Esophagus squamous epithelium (tissue), 5 donors: ENCODE results near the gene ARMH1. TPM values are rescaled to one million over a fixed set of nuclear protein-coding genes. Genes with fewer than 3 reads are reported as not detected.

ENCODE experiments used
- DNase-seq: peaks from one replicate; lab custom pipeline; 2025; lab: John Stamatoyannopoulos, UW
- H3K27ac ChIP-seq, 4 donors: fragments of 200-600 bp; sonication (generic); one replicate each; pipeline ENCODE4 v1.5.1; 2016 to 2019; ENCODE audit warnings: mild to moderate bottlenecking in 1 of 4
- H3K27me3 ChIP-seq, 4 donors: fragments of 200-600 bp; sonication (generic); 1 replicate in 3 of 4; 2 replicates in 1 of 4; pipeline versions ENCODE4 v1.5.1 to v1.6.0; 2017 to 2021; ENCODE audit warnings: antibody characterized with exemption in 1 of 4
- H3K36me3 ChIP-seq, 3 donors: fragments of 200-600 bp; sonication (generic); one replicate each; pipeline ENCODE4 v1.5.1; 2016 to 2019
- H3K4me1 ChIP-seq, 3 donors: fragments of 200-600 bp; sonication (generic); one replicate each; pipeline ENCODE4 v1.5.1; 2017 to 2019
- H3K4me3 ChIP-seq, 4 donors: fragments of 200-600 bp; sonication (generic); 1 replicate in 3 of 4; 2 replicates in 1 of 4; pipeline ENCODE4 v1.5.1; 2016 to 2019; ENCODE audit warnings: mild to moderate bottlenecking in 2 of 4, moderate library complexity in 1 of 4
- H3K9me3 ChIP-seq, 3 donors: fragments of 200-600 bp; sonication (generic); one replicate each; pipeline ENCODE4 v1.5.1; 2016 to 2019
- POLR2A ChIP-seq, 4 donors: fragments of 450-650 bp; IDR thresholded peaks; one replicate each; pipeline ENCODE4 v1.6.1; 2017; ENCODE audit warnings: antibody characterized with exemption in 4 of 4, mild to moderate bottlenecking in 4 of 4, moderate library complexity in 3 of 4
- WGBS, 2 donors: methylation state at CpG; one replicate each; pipeline ENCODE4 v1.1.5; 2018; 5-methylcytosine and 5-hydroxymethylcytosine counted together
- intact Hi-C: fragments of 100-400 bp; cut with DNase I; formaldehyde crosslinking; loops from one replicate; pipeline ENCODE4 v1.15.0; 2022
- total RNA-seq, 4 donors: library from RNA; depleted of rRNA; stranded (reverse); fragments of >200 nt; gene quantifications; one replicate each; pipeline ENCODE4 v1.1.0, GENCODE V29; 2016
- TF ChIP-seq, protein P1 (sequence below), 6 experiments: fragments of 450-650 bp in 4 of 6; fragments of 200-600 bp in 2 of 6; sonication (generic) in 2 of 6; IDR thresholded peaks; one replicate each; pipeline ENCODE4 v1.5.1; 2016 to 2019; ENCODE audit warnings: antibody characterized with exemption in 6 of 6, mild to moderate bottlenecking in 4 of 6, moderate library complexity in 4 of 6
- donor health status: DM: yes; HTN: yes; CAD: no.

Gene ARMH1
- total RNA-seq, 4 donors from 2014 or later: 1.3 TPM; not detected in 3

GRCh38 chr1:44631333-44631646 lies 43.2 kb upstream of the ARMH1 start:
- no peaks in the 10 kb centered on the region for H3K9me3 ChIP-seq
- 22 to 57% methylated on average over 3 to 5 of the region's 8 CpGs for WGBS, 2 donors
- TF ChIP-seq, protein P1, sequence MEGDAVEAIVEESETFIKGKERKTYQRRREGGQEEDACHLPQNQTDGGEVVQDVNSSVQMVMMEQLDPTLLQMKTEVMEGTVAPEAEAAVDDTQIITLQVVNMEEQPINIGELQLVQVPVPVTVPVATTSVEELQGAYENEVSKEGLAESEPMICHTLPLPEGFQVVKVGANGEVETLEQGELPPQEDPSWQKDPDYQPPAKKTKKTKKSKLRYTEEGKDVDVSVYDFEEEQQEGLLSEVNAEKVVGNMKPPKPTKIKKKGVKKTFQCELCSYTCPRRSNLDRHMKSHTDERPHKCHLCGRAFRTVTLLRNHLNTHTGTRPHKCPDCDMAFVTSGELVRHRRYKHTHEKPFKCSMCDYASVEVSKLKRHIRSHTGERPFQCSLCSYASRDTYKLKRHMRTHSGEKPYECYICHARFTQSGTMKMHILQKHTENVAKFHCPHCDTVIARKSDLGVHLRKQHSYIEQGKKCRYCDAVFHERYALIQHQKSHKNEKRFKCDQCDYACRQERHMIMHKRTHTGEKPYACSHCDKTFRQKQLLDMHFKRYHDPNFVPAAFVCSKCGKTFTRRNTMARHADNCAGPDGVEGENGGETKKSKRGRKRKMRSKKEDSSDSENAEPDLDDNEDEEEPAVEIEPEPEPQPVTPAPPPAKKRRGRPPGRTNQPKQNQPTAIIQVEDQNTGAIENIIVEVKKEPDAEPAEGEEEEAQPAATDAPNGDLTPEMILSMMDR (IDR thresholded peaks at IDR 0.05): no peak
- no peak for TF ChIP-seq POLR2A (IDR thresholded peaks at IDR 0.05)
- intact Hi-C loops: no loop called here
- peaks cover 1 to 31% (median 11%) of the 10 kb centered on the region in 3 donors for H3K36me3 ChIP-seq
- peaks cover 5 to 47% (median 8%) of the 10 kb centered on the region in 3 donors for H3K4me1 ChIP-seq
- H3K27me3 ChIP-seq: no peaks in the 10 kb centered on the region
- peak overlapping the region; percentile 84 to 96 (median 94) for H3K27ac ChIP-seq
- no peak for DNase-seq
- peak overlapping the region; percentile 70 to 88 (median 78) for H3K4me3 ChIP-seq

- H3K36me3 ChIP-seq: peaks cover 7 to 37% (median 17%) of the 10 kb centered on the region in 3 donors
- no peaks in the 10 kb centered on the region for H3K27me3 ChIP-seq
- H3K4me1 ChIP-seq: peaks cover 5 to 53% (median 8%) of the 10 kb centered on the region in 3 donors
- TF ChIP-seq POLR2A (IDR thresholded peaks at IDR 0.05): peak in 3 of 4 donors; percentile 30 to 86 (median 81)
- TF ChIP-seq, protein P1 (IDR thresholded peaks at IDR 0.05): peak in 2 of 6 experiments; percentile 4 to 6
- no peaks in the 10 kb centered on the region for H3K9me3 ChIP-seq
- intact Hi-C loops: no loop called here
- peak overlapping the region; percentile 70 to 88 (median 78) for H3K4me3 ChIP-seq
- H3K27ac ChIP-seq: peak overlapping the region; percentile 84 to 96 (median 94)
- WGBS, 2 donors: 0 to 2% methylated on average over 8 to 16 of the region's 88 CpGs
- DNase-seq: peak; percentile 61
Measured at GRCh38 chr1:44631647-44632539, 42.6 kb upstream of the ARMH1 start.

DNA sequence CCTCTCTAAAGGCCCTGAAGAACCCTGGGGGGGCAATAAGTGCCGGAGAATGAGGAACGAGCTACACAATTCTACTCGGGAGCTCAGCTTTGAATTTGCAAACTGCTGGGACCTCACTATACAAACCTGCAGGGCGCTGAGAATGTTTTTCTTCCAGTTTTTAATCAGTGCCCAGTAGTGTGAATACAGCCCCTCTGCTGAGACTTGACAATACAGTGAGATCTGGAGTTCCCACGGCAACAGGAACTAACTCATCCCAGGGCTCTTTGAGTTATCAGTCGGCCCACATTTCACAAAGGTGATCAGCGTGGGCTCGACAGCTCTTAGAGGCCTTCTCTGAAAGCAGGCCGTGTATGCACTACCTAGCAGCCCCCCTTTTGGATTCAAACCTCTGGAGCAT lies 41.9 kb upstream of the ARMH1 start:
- Histone ChIP-seq H3K36me3 (peaks cover 8 to 44% (median 23%) of the 10 kb centered on the region in 3 donors), H3K4me3 (peak overlapping the region; percentile 70 to 88 (median 78)), H3K4me1 (peaks cover 5 to 58% (median 8%) of the 10 kb centered on the region in 3 donors), H3K27ac (peak overlapping the region; percentile 84 to 96 (median 94)), H3K27me3 (no peaks in the 10 kb centered on the region), H3K9me3 (no peaks in the 10 kb centered on the region)
- TF ChIP-seq POLR2A (IDR thresholded peaks at IDR 0.05): no peak
- TF ChIP-seq, protein P1 (IDR thresholded peaks at IDR 0.05): no peak
- no peak for DNase-seq
- WGBS, 2 donors: 15 to 17% methylated on average over 6 to 9 of the region's 9 CpGs
- intact Hi-C loops: no loop called here

GRCh38 chr1:44634606-44635189 lies 39.8 kb upstream of the ARMH1 start:
- Histone ChIP-seq H3K4me1 (peaks cover 5 to 63% (median 8%) of the 10 kb centered on the region in 3 donors), H3K9me3 (no peaks in the 10 kb centered on the region), H3K36me3 (peaks cover 22 to 65% (median 39%) of the 10 kb centered on the region in 3 donors), H3K4me3 (no peak overlapping the region), H3K27me3 (no peaks in the 10 kb centered on the region), H3K27ac (no peak overlapping the region)
- WGBS, 2 donors: 79 to 100% methylated on average over 1 to 2 of the region's 3 CpGs
- DNase-seq: no peak
- no peak for TF ChIP-seq POLR2A (IDR thresholded peaks at IDR 0.05)
- TF ChIP-seq, protein P1 (IDR thresholded peaks at IDR 0.05): no peak
- intact Hi-C loops: no loop called here

DNA sequence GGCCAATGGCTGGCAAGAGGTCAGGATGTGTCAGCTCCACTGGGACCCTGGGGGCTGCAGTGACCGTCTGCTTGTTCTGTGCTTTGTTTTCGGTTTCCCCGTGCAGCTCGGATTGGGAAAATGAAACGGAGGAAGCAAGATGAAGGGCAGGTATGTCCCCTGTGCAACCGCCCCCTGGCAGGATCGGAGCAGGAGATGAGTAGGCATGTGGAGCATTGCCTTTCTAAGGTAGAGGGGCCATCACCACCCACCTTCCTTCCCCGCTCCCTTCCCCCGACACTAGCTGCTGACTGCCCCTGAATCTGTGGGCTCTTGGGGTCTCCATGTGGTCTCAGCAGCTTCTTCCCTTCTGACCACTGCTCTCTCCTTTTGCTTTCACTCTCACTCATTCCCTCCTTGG lies 39.1 kb upstream of the ARMH1 start:
- no peak overlapping the region for H3K4me3 ChIP-seq
- H3K27me3 ChIP-seq: no peaks in the 10 kb centered on the region
- H3K27ac ChIP-seq: no peak overlapping the region
- no peak for TF ChIP-seq POLR2A (IDR thresholded peaks at IDR 0.05)
- TF ChIP-seq, protein P1 (IDR thresholded peaks at IDR 0.05): no peak
- WGBS, 2 donors: 82 to 88% methylated on average over 9 of the region's 9 CpGs
- DNase-seq: no peak
- peaks cover 29 to 72% (median 46%) of the 10 kb centered on the region in 3 donors for H3K36me3 ChIP-seq
- peaks cover 5 to 63% (median 8%) of the 10 kb centered on the region in 3 donors for H3K4me1 ChIP-seq
- H3K9me3 ChIP-seq: no peaks in the 10 kb centered on the region
- intact Hi-C loops: no loop called here
